Measurements from ENCODE around the gene UNCX. TPM values are rescaled to one million over a fixed set of nuclear protein-coding genes. Genes with fewer than 3 reads are reported as not detected.
A peak's percentile ranks its signal among the peaks of the same experiment; 100 is the strongest.

Gene UNCX
- total RNA-seq, 2 experiments from 2014 or later, result not detected

- Mint-ChIP-seq H3K4me3 (no peak overlapping the region), H3K27ac (no peak overlapping the region), H3K27me3 (peaks cover 54% of the 10 kb centered on the region), H3K4me1 (peaks cover 12% of the 10 kb centered on the region), H3K36me3 (ENCODE audit: low read depth) (peaks cover 3% of the 10 kb centered on the region), H3K9me3 (no peaks in the 10 kb centered on the region)
- no peak for DNase-seq
- ChIA-PET POLR2A (no interaction called here), CTCF (no interaction called here)
These were observed 5.8 kb downstream of the UNCX start for GRCh38 chr7:1238450-1238882.

- no peak for DNase-seq
- Mint-ChIP-seq H3K4me3 (no peak overlapping the region), H3K4me1 (peaks cover 12% of the 10 kb centered on the region), H3K9me3 (no peaks in the 10 kb centered on the region), H3K36me3 (ENCODE audit: low read depth) (peaks cover 3% of the 10 kb centered on the region), H3K27me3 (peaks cover 56% of the 10 kb centered on the region), H3K27ac (peak overlapping the region; percentile 63)
- CTCF ChIA-PET, result interaction anchor here (0.5 kb wide), 1 partner anchor 886 kb away, joined by 3 read pairs; no protein-coding TSS in a partner anchor
- POLR2A ChIA-PET, result no interaction called here
These were observed 6.5 kb downstream of the UNCX start for GRCh38 chr7:1238931-1239802.

- ChIA-PET POLR2A (no interaction called here), CTCF (interaction anchor here (0.5 to 1.3 kb wide), 4 partner anchors 12 to 887 kb away, joined by 3 to 5 read pairs (median 3); no protein-coding TSS in a partner anchor)
- peak overlapping the region; percentile 25 for H3K27ac Mint-ChIP-seq
- H3K4me1 Mint-ChIP-seq, result peaks cover 4% of the 10 kb centered on the region
- peaks cover 56% of the 10 kb centered on the region for H3K27me3 Mint-ChIP-seq
- no peak overlapping the region for H3K4me3 Mint-ChIP-seq
- no peak for DNase-seq
- H3K36me3 Mint-ChIP-seq (ENCODE audit: low read depth), result no peaks in the 10 kb centered on the region
- no peaks in the 10 kb centered on the region for H3K9me3 Mint-ChIP-seq
These were observed 7.3 kb downstream of the UNCX start for GRCh38 chr7:1239803-1240516.

GRCh38 chr7:1240517-1241257, 8.0 kb downstream of the UNCX start:
- no peak for DNase-seq
- POLR2A ChIA-PET, result no interaction called here
- Mint-ChIP-seq H3K4me1 (peaks cover 3% of the 10 kb centered on the region), H3K4me3 (no peak overlapping the region), H3K36me3 (ENCODE audit: low read depth) (no peaks in the 10 kb centered on the region), H3K9me3 (no peaks in the 10 kb centered on the region), H3K27ac (peak overlapping the region; percentile 25), H3K27me3 (peaks cover 61% of the 10 kb centered on the region)
- CTCF ChIA-PET, result interaction anchor here (0.8 to 1.3 kb wide), 4 partner anchors 13 to 18 kb away, joined by 3 to 5 read pairs (median 3); no protein-coding TSS in a partner anchor

GRCh38 chr7:1241258-1241602, 8.6 kb downstream of the UNCX start:
- Mint-ChIP-seq H3K4me1 (peaks cover 2% of the 10 kb centered on the region), H3K9me3 (no peaks in the 10 kb centered on the region), H3K27me3 (peaks cover 66% of the 10 kb centered on the region), H3K4me3 (no peak overlapping the region), H3K27ac (no peak overlapping the region), H3K36me3 (ENCODE audit: low read depth) (peaks cover 2% of the 10 kb centered on the region)
- POLR2A ChIA-PET, result no interaction called here
- CTCF ChIA-PET, result interaction anchor here (1.2 to 1.3 kb wide), 2 partner anchors 14 to 15 kb away, joined by 3 to 5 read pairs; no protein-coding TSS in a partner anchor
- DNase-seq, result no peak

- Mint-ChIP-seq H3K4me3 (no peak overlapping the region), H3K27me3 (peaks cover 68% of the 10 kb centered on the region), H3K4me1 (peaks cover 2% of the 10 kb centered on the region), H3K36me3 (ENCODE audit: low read depth) (peaks cover 2% of the 10 kb centered on the region), H3K9me3 (no peaks in the 10 kb centered on the region), H3K27ac (peak overlapping the region; percentile 50)
- ChIA-PET POLR2A (no interaction called here), CTCF (interaction anchor here (1.2 to 1.3 kb wide), 2 partner anchors 14 to 15 kb away, joined by 3 to 5 read pairs; no protein-coding TSS in a partner anchor)
- DNase-seq, result no peak
These were observed 9.1 kb downstream of the UNCX start for GRCh38 chr7:1241603-1242255.

- no peaks in the 10 kb centered on the region for H3K9me3 Mint-ChIP-seq
- no peak for DNase-seq
- H3K27ac Mint-ChIP-seq, result no peak overlapping the region
- ChIA-PET CTCF (no interaction called here), POLR2A (no interaction called here)
- H3K27me3 Mint-ChIP-seq, result peaks cover 70% of the 10 kb centered on the region
- H3K4me3 Mint-ChIP-seq, result no peak overlapping the region
- peaks cover 2% of the 10 kb centered on the region for H3K4me1 Mint-ChIP-seq
- H3K36me3 Mint-ChIP-seq (ENCODE audit: low read depth), result peaks cover 2% of the 10 kb centered on the region
These were observed 9.6 kb downstream of the UNCX start for GRCh38 chr7:1242256-1242605.

- DNase-seq, result no peak
- peaks cover 2% of the 10 kb centered on the region for H3K36me3 Mint-ChIP-seq (ENCODE audit: low read depth)
- CTCF ChIA-PET, result interaction anchor here (0.6 kb wide), 1 partner anchor 1178 kb away, joined by 3 read pairs; no protein-coding TSS in a partner anchor
- no peak overlapping the region for H3K27ac Mint-ChIP-seq
- POLR2A ChIA-PET, result no interaction called here
- H3K4me3 Mint-ChIP-seq, result no peak overlapping the region
- no peaks in the 10 kb centered on the region for H3K9me3 Mint-ChIP-seq
- H3K4me1 Mint-ChIP-seq, result no peaks in the 10 kb centered on the region
- peaks cover 67% of the 10 kb centered on the region for H3K27me3 Mint-ChIP-seq
These were observed 10.1 kb downstream of the UNCX start for GRCh38 chr7:1242606-1243289.

- Mint-ChIP-seq H3K36me3 (ENCODE audit: low read depth) (peaks cover 2% of the 10 kb centered on the region), H3K4me1 (no peaks in the 10 kb centered on the region), H3K9me3 (no peaks in the 10 kb centered on the region), H3K27me3 (peaks cover 67% of the 10 kb centered on the region), H3K27ac (no peak overlapping the region), H3K4me3 (no peak overlapping the region)
- ChIA-PET POLR2A (no interaction called here), CTCF (interaction anchor here (0.6 kb wide), 1 partner anchor 1178 kb away, joined by 3 read pairs; no protein-coding TSS in a partner anchor)
- no peak for DNase-seq
These were observed 10.8 kb downstream of the UNCX start for GRCh38 chr7:1243290-1243963.

GRCh38 chr7:1243964-1244416, 11.3 kb downstream of the UNCX start:
- Mint-ChIP-seq H3K4me1 (no peaks in the 10 kb centered on the region), H3K36me3 (ENCODE audit: low read depth) (peaks cover 2% of the 10 kb centered on the region), H3K9me3 (no peaks in the 10 kb centered on the region), H3K27me3 (peaks cover 68% of the 10 kb centered on the region), H3K4me3 (no peak overlapping the region), H3K27ac (no peak overlapping the region)
- CTCF ChIA-PET, result interaction anchor here (1.6 kb wide), 1 partner anchor 27 kb away, joined by 4 read pairs; no protein-coding TSS in a partner anchor
- no peak for DNase-seq
- POLR2A ChIA-PET, result no interaction called here

GRCh38 chr7:1244700-1245523, 12.2 kb downstream of the UNCX start:
- POLR2A ChIA-PET, result interaction anchor here (0.7 kb wide), 1 partner anchor 381 kb away, joined by 11 read pairs; no protein-coding TSS in a partner anchor
- Mint-ChIP-seq H3K36me3 (ENCODE audit: low read depth) (peaks cover 2% of the 10 kb centered on the region), H3K4me1 (no peaks in the 10 kb centered on the region), H3K27me3 (peaks cover 62% of the 10 kb centered on the region), H3K9me3 (no peaks in the 10 kb centered on the region), H3K27ac (no peak overlapping the region), H3K4me3 (no peak overlapping the region)
- CTCF ChIA-PET, result interaction anchor here (0.6 to 1.6 kb wide), 4 partner anchors 17 to 475 kb away, joined by 3 to 4 read pairs (median 4); no protein-coding TSS in a partner anchor
- no peak for DNase-seq

All from activated CD4-positive, alpha-beta T cell treated with anti-CD3 and anti-CD28 coated beads, Interleukin-2, amount 10 ng/mL, durations not matched to agents 7 days and 5 days (primary cell).